DMS 273 treated with DMSO at 0.1 percent for 48 hours (cell line): Measurements from ENCODE around the gene NRXN3.

ENCODE experiments used
- DNase-seq: peaks from one replicate; lab custom pipeline; 2025; lab: John Stamatoyannopoulos, UW

The NRXN3 gene

DNA sequence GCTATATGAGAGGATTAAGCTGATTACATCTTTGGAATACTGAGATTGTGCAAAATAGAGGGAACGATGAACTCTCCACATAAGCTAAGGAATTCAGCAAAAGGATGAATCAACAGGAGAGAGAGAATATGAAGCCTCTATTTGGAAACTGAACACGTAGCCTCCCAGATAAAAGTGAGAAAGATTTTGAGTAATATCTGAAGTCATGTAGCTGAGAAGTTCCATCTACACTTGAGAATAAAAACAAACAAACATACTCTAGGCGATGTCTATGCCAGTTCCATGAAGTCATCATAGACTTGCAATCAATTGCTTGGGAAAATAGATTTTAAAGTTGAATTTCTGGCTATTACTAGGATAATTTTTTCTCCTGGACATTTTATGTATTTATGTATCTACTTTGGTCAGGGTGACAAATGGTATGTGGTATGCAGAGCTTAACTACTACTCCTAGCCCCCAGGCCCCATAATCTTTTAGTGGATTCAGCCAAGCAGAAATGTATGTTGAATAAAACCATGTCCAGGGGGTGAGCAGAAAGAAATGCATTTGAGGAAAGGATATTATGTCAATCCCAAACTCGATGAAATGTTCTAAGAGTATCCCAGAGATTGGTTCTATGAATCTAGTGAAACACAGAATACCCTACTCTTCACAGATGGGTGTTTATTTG is 1413.7 kb downstream of the NRXN3 start:
- DNase-seq: no peak

DNA sequence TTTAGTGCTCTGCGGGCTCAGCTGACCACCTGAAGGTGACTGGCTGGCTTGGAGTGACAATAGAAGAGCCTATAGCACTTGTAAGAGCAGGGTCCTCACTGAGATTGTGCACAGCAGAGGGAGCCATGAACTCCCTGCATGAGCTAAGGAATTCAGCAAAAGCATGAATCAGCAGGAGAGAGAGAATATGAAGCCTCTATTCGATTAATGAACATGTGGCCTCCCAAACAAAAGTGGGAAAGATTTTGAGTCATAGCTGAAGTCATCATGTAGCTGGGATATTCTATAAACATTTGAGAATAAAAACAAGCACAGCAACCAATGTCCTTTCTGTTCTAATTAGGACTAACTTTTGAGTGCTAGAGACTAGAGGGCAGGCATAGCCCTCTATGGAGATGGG is 1414.5 kb downstream of the NRXN3 start:
- no peak for DNase-seq

DNA sequence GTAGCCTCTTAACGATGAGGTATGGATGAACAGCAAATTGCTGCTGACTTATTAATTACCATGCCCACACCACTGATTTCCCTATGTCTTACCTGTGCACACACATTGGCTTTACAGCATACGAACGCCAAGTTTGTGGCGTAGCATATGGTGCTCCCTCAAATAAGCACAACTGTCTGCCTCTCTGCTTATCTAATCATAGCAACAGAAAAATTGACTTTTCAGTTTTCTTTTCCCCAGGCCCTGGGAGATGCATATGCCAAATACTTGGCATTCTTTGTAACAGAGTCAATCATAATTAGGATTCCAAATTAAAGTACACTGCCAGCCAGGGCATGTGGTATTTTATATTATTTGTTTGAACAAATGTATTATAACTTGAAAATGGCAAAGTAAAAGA is 1415.7 kb downstream of the NRXN3 start:
- DNase-seq: no peak

DNA sequence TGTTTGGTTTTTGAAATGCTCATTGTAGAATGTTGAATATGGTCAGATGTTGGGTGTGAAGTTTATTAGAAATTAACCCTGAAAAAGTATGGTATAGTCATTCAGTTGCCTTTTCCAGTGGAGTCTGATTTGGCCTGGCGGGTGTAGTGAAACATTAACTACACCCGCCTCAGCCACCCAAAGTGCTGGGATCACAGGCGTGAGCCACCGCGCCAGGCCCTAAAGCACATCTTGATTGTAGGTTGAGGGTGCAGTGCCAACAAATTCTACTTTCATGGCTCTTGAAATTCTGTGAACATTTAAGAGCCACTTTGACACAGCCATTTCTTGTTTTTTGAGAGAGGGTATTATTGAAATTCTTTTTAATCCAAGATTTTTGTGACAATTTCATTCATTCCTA is 1416.2 kb downstream of the NRXN3 start:
- DNase-seq: no peak

DNA sequence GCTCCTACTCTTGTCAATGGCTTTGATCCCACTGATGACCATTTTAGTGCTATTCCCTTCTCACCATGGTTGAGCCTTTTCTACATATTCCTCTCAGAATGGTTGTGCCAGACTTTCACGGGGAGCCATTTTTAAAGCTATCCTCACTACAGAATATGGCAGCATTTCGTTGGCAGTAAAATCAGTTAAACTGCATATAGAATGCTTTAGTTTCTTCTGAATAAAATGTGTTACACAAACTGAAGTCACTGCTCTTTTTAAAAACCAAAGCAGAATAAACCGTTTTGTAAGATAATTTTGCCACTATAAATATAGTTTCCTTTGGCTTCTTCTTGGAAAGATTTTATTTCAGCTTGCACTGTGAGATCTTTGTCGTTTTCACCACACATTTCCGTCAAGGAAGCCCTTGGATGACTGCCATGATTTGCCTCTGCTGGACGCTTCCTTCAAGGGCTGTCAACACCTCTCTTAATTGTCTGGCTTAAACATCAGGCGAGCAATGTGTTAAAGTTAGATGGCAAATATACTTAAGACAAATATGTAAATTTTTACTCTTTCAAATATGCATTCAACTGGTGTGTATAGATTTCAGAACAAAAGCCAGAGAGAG is 1416.9 kb downstream of the NRXN3 start:
- no peak for DNase-seq

DNA sequence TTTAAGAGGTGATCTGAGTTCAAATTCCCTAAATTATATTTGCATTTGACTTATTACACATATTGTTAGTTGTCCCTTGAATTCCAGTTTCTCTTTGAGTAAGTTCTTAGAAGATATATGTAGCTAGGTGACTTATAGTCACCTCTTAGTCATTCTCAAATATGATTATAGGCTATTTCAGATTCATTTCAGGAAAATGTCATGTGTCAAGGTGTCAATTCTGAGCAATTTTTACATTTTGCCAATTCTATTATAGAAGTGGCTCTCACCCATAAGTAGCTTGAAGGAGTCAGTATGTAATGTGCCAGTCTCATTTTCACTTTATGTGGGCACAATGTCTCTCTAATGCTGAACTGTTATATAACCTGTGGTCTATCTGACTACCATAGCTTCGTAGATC is 1417.7 kb downstream of the NRXN3 start:
- DNase-seq: no peak

DNA sequence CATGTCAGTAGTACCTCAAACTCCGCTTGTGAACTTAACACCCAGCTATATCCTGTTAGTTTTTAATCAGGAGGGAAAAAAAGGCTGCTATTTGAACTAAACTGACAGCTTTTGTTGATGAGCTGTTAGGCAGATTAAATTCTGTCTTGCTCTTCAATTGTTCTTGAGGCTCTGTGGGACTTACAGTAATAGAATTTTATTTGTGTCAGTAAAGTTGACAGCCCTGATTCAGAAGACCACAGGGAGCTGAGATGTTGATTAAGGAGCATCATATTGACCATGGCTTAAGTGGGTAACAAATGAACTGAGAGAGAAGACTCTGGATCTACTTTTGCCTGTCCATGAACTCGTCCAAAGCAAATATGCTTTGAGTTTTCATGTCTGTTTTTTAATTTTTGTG is 1418.2 kb downstream of the NRXN3 start:
- DNase-seq: no peak

DNA sequence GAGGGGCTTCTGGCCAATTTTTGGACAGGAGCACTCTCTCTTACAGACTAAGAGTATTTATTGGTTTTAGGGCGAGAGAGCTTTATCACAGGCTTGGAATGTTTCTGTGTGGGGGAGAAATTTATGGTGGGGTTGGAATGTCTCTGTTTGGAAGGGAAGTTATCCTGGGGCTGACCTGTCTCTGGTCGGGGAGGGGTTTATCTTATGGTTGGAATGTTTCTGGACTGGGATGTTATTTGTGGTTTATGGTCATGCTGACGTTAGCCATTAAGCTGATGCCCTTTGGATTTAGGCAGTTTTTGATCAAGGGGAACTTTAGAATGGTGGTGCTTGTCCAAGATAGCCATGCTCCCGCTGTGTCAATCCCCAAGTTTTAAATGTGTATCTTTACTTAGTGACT is 1426.4 kb downstream of the NRXN3 start:
- DNase-seq: no peak

DNA sequence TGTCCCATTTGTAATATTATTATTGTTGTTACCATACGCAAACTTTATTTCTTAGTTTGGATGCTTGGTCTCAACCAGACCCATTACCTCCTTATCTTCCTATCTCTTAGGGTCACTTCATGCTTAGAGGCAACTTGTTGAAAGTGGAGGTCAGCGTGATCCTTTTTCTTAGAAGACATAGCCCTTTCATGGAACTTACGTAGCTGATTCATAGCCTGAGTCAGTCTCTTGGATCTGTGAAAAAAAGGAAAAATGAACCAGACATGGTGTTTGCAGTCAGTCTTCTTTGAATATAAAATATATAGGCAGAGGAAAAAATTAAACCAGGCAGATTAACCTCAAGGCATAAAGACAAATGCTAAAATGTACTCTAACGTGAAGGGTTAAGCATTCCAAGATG is 1427.4 kb downstream of the NRXN3 start:
- no peak for DNase-seq

DNA sequence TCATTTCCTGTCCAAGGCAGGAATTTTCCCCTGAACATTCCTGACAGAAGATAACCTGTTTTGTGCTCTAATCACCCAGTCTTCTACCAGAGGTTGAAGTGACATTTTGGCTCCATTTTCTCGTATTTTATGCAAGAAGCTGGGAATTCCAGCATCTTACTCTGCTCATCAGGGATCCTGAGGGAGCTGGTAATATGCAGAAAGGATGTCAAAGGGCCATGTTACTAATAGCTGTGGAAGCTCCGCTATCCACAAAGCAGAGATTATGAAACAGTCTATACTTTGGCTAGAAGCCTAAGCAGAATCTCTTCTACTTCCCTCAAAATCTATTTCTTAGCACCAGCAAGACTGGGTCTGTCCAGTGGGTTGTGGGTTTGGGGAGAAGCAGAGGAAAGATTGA is 1428.2 kb downstream of the NRXN3 start:
- DNase-seq: no peak

DNA sequence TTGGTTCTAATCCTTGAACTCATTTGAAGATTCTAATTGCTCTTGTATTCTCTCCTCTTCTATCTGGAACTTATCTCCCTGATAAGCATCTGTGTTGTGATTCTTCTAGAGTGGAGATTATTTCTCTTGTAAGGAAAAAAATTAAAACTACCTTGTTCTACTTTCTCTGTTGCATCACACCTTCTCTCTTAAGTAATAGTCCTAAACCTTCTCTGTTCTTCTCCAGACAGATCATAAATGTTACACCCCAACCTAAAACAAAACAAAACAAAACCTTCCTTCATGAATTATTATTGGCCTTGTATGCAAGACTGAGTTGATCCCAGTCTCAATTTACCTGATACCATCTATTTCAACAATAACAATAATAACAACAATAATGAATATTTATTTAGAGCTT is 1429.1 kb downstream of the NRXN3 start:
- no peak for DNase-seq

DNA sequence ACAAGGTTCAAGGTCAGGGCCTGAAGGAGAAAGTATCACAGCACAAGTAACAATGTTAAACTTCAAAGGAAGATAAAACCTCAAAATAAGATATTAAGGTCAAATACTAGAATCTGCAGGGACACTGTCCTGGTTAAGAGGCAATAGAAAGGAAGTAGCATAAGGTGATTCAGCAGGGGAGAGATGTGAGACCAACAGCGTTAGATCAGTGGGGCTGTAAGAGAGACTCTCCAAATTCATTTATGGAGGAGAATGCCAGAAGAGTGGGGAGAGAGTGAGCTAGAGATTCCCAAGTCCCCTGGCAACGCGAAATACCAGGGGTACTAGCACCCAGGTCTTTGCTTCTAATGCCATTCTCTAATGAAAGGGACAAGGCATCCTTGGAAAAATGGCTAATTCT is 1430.2 kb downstream of the NRXN3 start:
- no peak for DNase-seq

DNA sequence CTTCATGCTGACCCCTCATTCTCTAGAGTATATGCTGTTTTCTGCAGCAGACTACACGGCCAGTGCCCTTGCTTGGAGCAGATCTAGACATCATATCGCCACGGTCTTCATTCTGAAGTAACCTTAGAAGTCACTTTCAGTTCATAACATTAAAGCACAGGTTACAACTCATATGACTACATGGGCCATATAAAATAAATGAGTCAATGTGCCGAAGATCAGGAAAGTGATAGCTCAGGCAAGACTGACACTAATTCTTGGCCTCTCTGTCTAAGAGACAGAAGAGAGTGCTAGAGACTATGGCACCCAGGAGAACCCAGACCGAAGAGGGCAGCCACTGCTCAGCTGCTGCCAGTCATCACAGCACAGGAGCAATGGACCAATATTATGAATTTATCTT is 1431.4 kb downstream of the NRXN3 start:
- DNase-seq: no peak

DNA sequence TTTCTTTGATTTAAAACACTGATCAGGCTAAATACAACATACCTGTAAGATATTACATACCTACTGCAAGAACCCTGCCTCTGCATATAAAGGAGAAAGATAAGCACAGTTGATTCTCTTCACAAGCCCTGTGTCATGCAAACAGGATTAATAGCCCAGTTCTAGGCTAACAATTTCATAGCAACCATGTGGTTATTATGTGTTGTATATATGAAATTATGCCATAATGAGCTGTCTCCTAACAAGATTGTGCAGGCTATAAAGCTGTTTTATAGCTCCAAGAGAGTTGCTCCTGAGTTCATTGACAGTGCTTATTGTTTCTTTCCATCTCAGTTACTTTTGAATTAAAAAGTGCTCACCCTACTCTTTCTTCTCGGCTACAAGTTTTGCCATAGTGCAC is 1431.9 kb downstream of the NRXN3 start:
- no peak for DNase-seq

DNA sequence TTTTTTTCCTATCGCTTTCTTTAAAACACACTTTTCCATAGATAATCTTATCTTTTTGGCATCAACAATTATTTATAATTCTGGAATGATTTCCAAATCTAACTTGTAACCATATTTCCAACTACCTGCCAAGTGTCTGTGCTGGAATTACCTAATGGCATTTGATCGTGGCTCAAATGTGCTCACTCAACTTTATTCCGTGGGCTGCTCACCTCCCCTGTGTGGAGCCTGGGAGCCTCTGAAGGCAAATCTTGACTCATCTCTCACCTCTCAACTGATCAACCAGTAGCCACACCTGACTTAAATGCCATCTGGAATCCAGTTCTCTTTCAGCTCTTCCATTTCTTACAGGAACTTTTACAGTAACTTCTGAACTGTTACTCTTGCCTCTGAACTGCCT is 1432.6 kb downstream of the NRXN3 start:
- no peak for DNase-seq

DNA sequence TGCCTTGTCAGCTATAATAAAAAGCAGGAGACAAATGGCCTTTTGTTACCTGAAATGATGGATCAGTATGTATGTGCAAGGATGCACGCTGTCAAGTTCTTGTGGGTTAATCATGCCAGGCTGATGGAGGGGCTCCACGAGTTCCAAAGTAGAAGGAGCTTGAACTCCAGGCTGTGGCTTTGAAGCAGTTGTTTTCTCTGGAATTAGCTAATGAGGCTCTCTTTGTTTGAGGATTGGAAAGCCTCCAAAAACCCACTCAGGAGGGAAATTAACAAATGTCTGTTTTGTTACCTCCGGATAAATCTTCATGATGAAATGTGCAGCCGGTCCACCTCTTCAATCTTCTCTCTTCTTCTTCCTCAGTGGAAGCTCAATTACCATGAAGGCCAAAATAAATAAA is 1435.7 kb downstream of the NRXN3 start:
- DNase-seq: no peak

DNA sequence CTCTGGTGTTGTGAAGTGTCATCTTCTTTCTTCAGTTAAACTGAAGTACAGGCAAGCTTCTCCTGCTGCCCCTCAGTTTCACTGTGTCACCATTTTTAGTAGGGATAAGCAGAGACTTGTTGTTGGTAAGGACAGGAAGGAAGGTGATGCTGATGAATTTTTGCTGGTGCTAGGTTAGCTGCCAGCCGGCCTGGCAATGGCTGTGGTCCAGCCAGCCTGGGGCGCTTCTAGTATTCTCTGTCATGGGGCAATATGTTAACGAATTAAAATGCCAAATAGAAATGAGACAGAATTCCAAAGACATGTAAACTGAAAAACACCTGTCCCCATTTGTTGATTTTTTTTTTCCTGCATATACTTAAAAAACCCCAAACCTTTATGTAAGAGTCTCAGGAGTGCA is 1438.3 kb downstream of the NRXN3 start:
- DNase-seq: no peak

DNA sequence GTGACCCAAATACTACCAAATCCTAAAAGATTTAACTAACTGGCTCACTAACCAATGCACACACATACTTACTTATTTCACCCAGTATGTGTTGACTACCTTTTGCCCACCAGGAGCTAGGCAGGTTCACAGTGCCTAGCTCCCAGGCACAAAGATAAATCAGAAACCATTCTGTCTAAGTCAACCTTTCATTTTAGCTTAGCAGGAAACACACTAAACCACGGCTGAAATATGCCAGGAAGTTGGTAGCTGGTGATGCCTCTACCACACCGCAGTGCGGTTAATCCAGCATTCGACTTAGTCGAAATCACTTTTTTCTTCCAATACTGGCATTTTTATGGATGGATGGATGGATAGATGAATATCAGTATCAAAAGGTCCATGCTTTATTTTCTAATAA is 1443.5 kb downstream of the NRXN3 start:
- DNase-seq: no peak

DNA sequence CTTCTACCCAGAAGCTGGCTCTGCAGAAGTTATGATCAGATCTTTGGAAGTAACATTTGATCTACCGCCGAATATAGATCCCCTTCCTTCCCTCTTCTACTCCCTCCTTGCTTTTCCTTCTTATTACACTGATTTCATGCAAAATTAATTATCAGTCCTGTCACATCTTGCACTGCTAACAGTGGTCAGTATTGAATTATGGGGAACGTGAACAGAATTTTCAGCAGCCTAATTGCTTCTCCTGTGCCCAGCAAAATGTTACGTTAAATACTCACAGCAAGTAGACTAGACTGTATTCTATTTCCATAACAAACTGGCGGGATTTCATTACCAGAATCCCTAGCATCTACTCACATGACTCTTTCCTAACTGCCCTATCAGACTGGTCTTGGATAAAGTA is 1444.3 kb downstream of the NRXN3 start:
- no peak for DNase-seq

DNA sequence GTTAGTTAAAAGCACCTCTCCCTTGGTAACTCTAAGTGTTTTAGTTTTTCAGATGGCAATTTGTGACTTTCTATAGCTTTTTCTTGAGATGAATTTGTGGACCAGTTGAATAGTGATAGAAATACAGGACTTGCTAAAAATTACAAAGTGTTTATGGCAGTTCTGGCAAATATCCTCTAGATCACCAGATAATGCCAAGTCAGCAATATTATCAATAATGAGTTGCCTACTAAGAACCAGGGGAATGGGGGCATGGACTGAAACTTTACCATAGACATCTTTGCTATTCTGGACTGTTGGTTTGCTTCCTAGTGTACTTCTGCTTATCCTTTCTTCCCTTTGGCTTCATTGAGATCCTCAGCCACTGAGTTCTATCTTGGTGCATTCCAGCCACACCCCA is 1456.9 kb downstream of the NRXN3 start:
- DNase-seq: no peak

DNA sequence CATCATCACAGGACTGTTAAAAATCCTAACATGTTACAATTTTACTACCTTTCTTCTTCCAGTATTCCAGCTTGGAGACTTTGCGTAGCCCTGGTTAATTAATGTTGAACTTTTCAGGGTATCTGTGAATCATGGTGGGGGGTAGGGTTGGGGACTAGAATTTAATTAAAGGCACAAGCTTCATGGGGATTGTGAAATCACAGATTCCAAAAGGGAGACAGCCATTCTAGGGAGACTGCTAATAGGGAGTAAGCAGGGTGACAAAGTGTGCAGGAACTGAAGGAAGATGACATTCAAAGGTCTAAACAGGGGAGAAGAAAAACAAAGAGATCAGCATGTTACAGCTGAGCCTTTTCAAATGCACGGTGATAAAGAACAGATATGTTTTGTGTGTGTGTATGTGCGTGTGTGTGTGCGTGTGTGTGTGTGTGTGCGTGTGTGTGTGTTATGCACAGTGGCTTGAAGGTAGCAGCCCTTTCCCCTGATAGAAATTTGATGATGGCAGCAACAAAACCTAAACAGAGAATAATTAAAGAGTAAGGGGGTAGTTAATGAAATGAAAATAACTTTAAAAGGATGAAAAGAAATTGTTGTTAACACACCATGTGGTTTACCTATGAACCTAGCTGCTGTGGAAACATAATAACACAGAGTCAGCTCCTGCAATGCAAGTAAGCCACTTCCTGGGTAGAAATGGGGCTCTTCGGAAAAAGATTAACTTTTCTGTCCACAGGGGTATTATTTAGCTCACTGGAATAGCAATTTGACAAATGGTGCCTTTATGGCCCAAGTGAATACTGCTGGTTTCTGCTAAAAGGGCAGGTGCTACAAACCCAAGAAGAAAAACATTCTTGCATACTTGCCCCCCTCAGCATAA is 1459.5 kb downstream of the NRXN3 start:
- DNase-seq: no peak

DNA sequence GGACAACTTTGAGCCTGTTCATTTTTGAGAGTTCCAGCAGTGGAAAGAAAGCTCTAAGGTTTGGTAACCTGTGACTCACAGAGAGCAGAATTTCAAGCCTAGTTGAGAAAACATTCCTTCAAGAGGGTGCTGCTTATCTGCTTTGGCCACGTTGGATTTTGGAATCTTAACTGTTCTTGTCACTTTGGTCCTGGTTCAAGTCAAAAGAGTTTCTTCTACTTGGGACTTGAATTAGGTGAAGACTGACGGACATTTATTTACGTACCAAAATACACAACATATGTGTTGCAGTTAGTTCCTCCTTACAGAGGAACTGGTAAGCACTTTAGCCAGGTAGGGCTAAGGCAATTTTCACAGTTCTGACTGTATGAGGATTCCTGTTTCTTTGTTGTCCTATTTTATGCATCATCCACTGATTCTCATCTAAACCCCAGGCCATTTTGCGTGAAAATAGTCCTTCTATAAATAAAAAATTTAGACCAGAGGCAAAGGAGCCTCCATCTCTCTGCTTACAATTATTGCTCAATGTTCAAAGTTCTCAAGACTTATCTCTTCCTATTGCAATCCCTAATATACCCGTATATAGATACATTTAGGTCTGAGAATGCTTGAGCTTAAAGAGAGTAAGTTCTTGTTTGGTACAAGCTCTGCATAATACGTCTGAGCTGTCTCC is 1460.3 kb downstream of the NRXN3 start:
- DNase-seq: no peak

DNA sequence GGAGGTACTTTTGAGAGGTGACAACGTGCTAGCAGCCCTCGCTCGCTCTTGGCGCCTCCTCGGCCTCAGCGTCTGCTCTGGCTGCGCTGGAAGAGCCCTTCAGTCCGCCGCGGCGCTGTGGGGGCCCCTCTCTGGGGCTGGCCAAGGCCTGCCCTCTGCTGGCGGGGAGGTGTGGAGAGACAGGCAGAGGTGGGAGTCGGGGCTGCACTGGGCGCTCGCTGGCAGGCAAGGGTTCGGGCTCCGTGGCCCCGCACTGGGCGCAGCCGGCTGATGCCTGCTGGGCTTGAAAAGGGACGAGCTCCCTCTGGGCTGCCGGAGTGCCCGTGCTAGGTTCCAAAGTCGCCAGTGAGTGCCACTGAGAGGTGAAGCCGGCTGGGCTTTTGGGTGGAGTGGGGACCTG is 1461.1 kb downstream of the NRXN3 start:
- DNase-seq: no peak
